PFSK-1 (cell line): ENCODE measurements around the gene MAST2.

Experiments used
- FOXP2 ChIP-seq: optimal IDR thresholded peaks from 2 replicates; pipeline ENCODE3; 2011; ENCODE audit warnings: borderline replicate concordance, control low read depth, inconsistent platforms; ENCODE audit not compliant: insufficient read depth; ENCODE audit errors: extremely low read length, extremely low read depth
- POLR2AphosphoS5 ChIP-seq: IDR thresholded peaks from 2 replicates; pipeline ENCODE4 v1.6.1; 2012; ENCODE audit warnings: low read depth, mild to moderate bottlenecking, control low read depth, low read length, moderate library complexity
- REST ChIP-seq, 2 experiments: IDR thresholded peaks; 2 replicates each; pipeline versions ENCODE4 v1.6.1 to v1.8.0; 2011 to 2012; ENCODE audit warnings: low read depth in 2 of 2, low read length in 2 of 2, control low read depth in 1 of 2, inconsistent platforms in 1 of 2, mild to moderate bottlenecking in 1 of 2, moderate library complexity in 1 of 2; ENCODE audit not compliant: insufficient read depth in 1 of 2
- SIN3A ChIP-seq: IDR thresholded peaks from 2 replicates; pipeline ENCODE4 v1.6.1; 2012; ENCODE audit warnings: mild to moderate bottlenecking, low read length, moderate library complexity, borderline replicate concordance; ENCODE audit not compliant: insufficient read depth
- TAF1 ChIP-seq: IDR thresholded peaks from 2 replicates; pipeline ENCODE4 v1.6.1; 2012; ENCODE audit warnings: low read length, control low read depth, borderline replicate concordance; ENCODE audit not compliant: insufficient read depth

Gene MAST2

GRCh38 chr1:45906883-45907282 lies 103.5 kb downstream of the MAST2 start:
- TF ChIP-seq FOXP2 (no peak), SIN3A (no peak), TAF1 (no peak), POLR2AphosphoS5 (no peak), REST (IDR thresholded peaks at IDR 0.05; ENCODE audit: insufficient read depth in 1 of 2, low read depth in 2 of 2, low read length in 2 of 2) (no peak)

- TF ChIP-seq FOXP2 (no peak), SIN3A (no peak), REST (IDR thresholded peaks at IDR 0.05; ENCODE audit: insufficient read depth in 1 of 2, low read depth in 2 of 2, low read length in 2 of 2) (no peak), TAF1 (no peak), POLR2AphosphoS5 (no peak)
Measured at GRCh38 chr1:45908611-45909140, 105.3 kb downstream of the MAST2 start.

- no peak for TF ChIP-seq POLR2AphosphoS5
- TF ChIP-seq SIN3A: no peak
- TF ChIP-seq TAF1: no peak
- TF ChIP-seq REST (IDR thresholded peaks at IDR 0.05; ENCODE audit: insufficient read depth in 1 of 2, low read depth in 2 of 2, low read length in 2 of 2): no peak
- no peak for TF ChIP-seq FOXP2
Measured at GRCh38 chr1:45911634-45912033, 108.2 kb downstream of the MAST2 start.

- TF ChIP-seq POLR2AphosphoS5 (no peak), TAF1 (no peak), REST (IDR thresholded peaks at IDR 0.05; ENCODE audit: insufficient read depth in 1 of 2, low read depth in 2 of 2, low read length in 2 of 2) (no peak), FOXP2 (no peak), SIN3A (no peak)
Measured at GRCh38 chr1:45913183-45913683, 109.8 kb downstream of the MAST2 start.
